Liver (tissue), 9 donors: ENCODE measurements around the gene SPAST. TPM values are rescaled to one million over a fixed set of nuclear protein-coding genes. Genes with fewer than 3 reads are reported as not detected.
"Not testable (repeated sequence)": the region's sequence is repeated elsewhere in the genome, so short reads cannot be mapped to it uniquely, and the experiment has no call there.

Experiments
- DNase-seq: peaks from one replicate; pipeline ENCODE4 v3.0.0-alpha.2; 2017; ENCODE audit warnings: low spot score
- H3K27ac ChIP-seq, 2 donors: one replicate each; pipeline ENCODE4 v1.7.0; 2013; ENCODE audit warnings: inconsistent platforms in 2 of 2, low read length in 2 of 2, control low read depth in 1 of 2, low read depth in 1 of 2, mild to moderate bottlenecking in 1 of 2
- H3K27me3 ChIP-seq, 4 donors: one replicate each; pipeline versions ENCODE4 v1.6.1 to v1.7.0; 2013; ENCODE audit warnings: low read length in 3 of 4, inconsistent platforms in 1 of 4, mild to moderate bottlenecking in 1 of 4, moderate library complexity in 1 of 4; ENCODE audit not compliant: control insufficient read depth in 4 of 4, insufficient read depth in 4 of 4
- H3K36me3 ChIP-seq, 4 donors: one replicate each; pipeline versions ENCODE4 v1.6.1 to v1.7.0; 2013; ENCODE audit warnings: low read length in 3 of 4, mild to moderate bottlenecking in 3 of 4, low read depth in 1 of 4, moderate library complexity in 1 of 4; ENCODE audit not compliant: control insufficient read depth in 4 of 4, insufficient read depth in 3 of 4
- H3K4me1 ChIP-seq, 4 donors: one replicate each; pipeline versions ENCODE4 v1.6.1 to v1.7.0; 2013; ENCODE audit warnings: low read length in 3 of 4, mild to moderate bottlenecking in 3 of 4, moderate library complexity in 1 of 4; ENCODE audit not compliant: control insufficient read depth in 4 of 4, insufficient read depth in 4 of 4
- H3K4me3 ChIP-seq, 3 donors: one replicate each; pipeline versions ENCODE4 v1.6.1 to v1.7.0; 2013; ENCODE audit warnings: low read length in 3 of 3, control low read depth in 1 of 3, low read depth in 1 of 3, mild to moderate bottlenecking in 1 of 3
- H3K9ac ChIP-seq, 2 donors: one replicate each; pipeline ENCODE4 v1.7.0; 2013; ENCODE audit warnings: low read length in 2 of 2, mild to moderate bottlenecking in 2 of 2, moderate library complexity in 2 of 2, control low read depth in 1 of 2, low read depth in 1 of 2
- H3K9me3 ChIP-seq, 4 donors: one replicate each; pipeline versions ENCODE4 v1.6.1 to v1.7.0; 2013; ENCODE audit warnings: low read length in 3 of 4; ENCODE audit not compliant: control insufficient read depth in 4 of 4
- CTCF ChIP-seq: fragments of 150-350 bp; IDR thresholded peaks from 2 replicates; pipeline ENCODE4 v1.5.1; 2017; ENCODE audit warnings: improper control_type of control experiment, low read depth, low read length; ENCODE audit not compliant: missing input control
- EGR1 ChIP-seq, 2 donors: IDR thresholded peaks; 2 replicates each; pipeline ENCODE4 v1.6.1; 2016 to 2018; ENCODE audit warnings: antibody characterized with exemption in 2 of 2, low read depth in 2 of 2
- FOXA1 ChIP-seq: IDR thresholded peaks from 2 replicates; pipeline ENCODE4 v1.6.1; 2016; ENCODE audit warnings: antibody characterized with exemption
- FOXA2 ChIP-seq: IDR thresholded peaks from 2 replicates; pipeline ENCODE4 v1.6.1; 2016; ENCODE audit warnings: antibody characterized with exemption
- GABPA ChIP-seq, 2 donors: IDR thresholded peaks in 1 of 2; conservative IDR thresholded peaks in 1 of 2; 2 replicates each; pipeline ENCODE4 v1.6.1; 2016; ENCODE audit warnings: antibody characterized with exemption in 2 of 2, mild to moderate bottlenecking in 1 of 2, moderate library complexity in 1 of 2
- HNF4A ChIP-seq, 2 donors: conservative IDR thresholded peaks; 2 replicates each; pipeline ENCODE4 v1.6.1; 2016; ENCODE audit warnings: antibody characterized with exemption in 2 of 2, mild to moderate bottlenecking in 2 of 2
- MAX ChIP-seq: IDR thresholded peaks from 2 replicates; pipeline ENCODE4 v1.6.1; 2016; ENCODE audit warnings: antibody characterized with exemption
- NR2F2 ChIP-seq: IDR thresholded peaks from 2 replicates; pipeline ENCODE4 v1.6.1; 2016; ENCODE audit warnings: antibody characterized with exemption
- RAD21 ChIP-seq, 2 donors: IDR thresholded peaks; 2 replicates each; pipeline ENCODE4 v1.6.1; 2016; ENCODE audit warnings: antibody characterized with exemption in 2 of 2, mild to moderate bottlenecking in 2 of 2
- REST ChIP-seq: IDR thresholded peaks from 2 replicates; pipeline ENCODE4 v1.6.1; 2016; ENCODE audit warnings: antibody characterized with exemption, mild to moderate bottlenecking
- SP1 ChIP-seq: IDR thresholded peaks from 2 replicates; pipeline ENCODE4 v1.6.1; 2018; ENCODE audit warnings: antibody characterized with exemption, mild to moderate bottlenecking
- TAF1 ChIP-seq: conservative IDR thresholded peaks from 2 replicates; pipeline ENCODE4 v1.6.1; 2016; ENCODE audit warnings: antibody characterized with exemption, mild to moderate bottlenecking
- YY1 ChIP-seq: IDR thresholded peaks from 2 replicates; pipeline ENCODE4 v1.6.1; 2016; ENCODE audit warnings: antibody characterized with exemption, mild to moderate bottlenecking
- ZBTB33 ChIP-seq: IDR thresholded peaks from 2 replicates; pipeline ENCODE4 v1.6.1; 2016; ENCODE audit warnings: antibody characterized with exemption
- WGBS: extraction: QIAGEN DNeasy Blood & Tissue Kit; methylation state at CpG from one replicate; pipeline ENCODE4 v1.1.7; 2013; 5-methylcytosine and 5-hydroxymethylcytosine counted together
- polyA plus RNA-seq, 2 donors: library from polyadenylated mRNA; stranded (reverse) in 1 of 2; unstranded in 1 of 2; fragments of 200-250 nt in 1 of 2; fragments of >200 nt in 1 of 2; fragmentation: Nextera tagmentation in 1 of 2; extraction: Ambion mirVana in 1 of 2; gene quantifications; one replicate each; pipeline versions ENCODE4 v1.2.1 to v1.2.3, GENCODE V29; 2013 to 2015
- total RNA-seq, 2 donors: library from RNA; depleted of rRNA; stranded (reverse); fragments of >200 nt; gene quantifications; one replicate each; pipeline ENCODE4 v1.2.3, GENCODE V29; 2014
- donor health status: healthy.
- donor health status: healthy.
- donor health status: healthy.
- donor health status: healthy.
- donor health status: healthy.

SPAST gene
- total and polyA plus RNA-seq, 4 donors = 3.2 to 16.8 (median 7.7) TPM

GRCh38 chr2:32034198-32034887 is 29.0 kb upstream of the SPAST start:
- H3K9ac ChIP-seq, DNase-seq, H3K27ac ChIP-seq, H3K4me1 ChIP-seq, H3K27me3 ChIP-seq, H3K4me3 ChIP-seq, H3K36me3 ChIP-seq, H3K9me3 ChIP-seq: not testable (repeated sequence)
- WGBS = 93% methylated on average over 8 of the region's 8 CpGs

- under 1% methylated on average over 43 of the region's 43 CpGs for WGBS
- peak within 1 kb of the TSS; percentile 87 to 92 (median 87) for H3K4me3 ChIP-seq
- peak; percentile 2 for TF ChIP-seq CTCF
- TF ChIP-seq TAF1 = peak; percentile 83
- TF ChIP-seq EGR1 (IDR thresholded peaks at IDR 0.05; ENCODE audit: low read depth in 2 of 2) = no peak
- TF ChIP-seq FOXA2 = no peak
- TF ChIP-seq SP1 = no peak
- peak; percentile 53 for TF ChIP-seq MAX
- TF ChIP-seq ZBTB33 = peak; percentile 46
- TF ChIP-seq GABPA (IDR thresholded peaks at IDR 0.05 in 1 of 2, conservative IDR thresholded peaks at IDR 0.05 in 1 of 2) = peak in 1 of 2 donors; percentile 58
- peak; percentile 79 for TF ChIP-seq YY1
- peak; percentile 42 to 62 for TF ChIP-seq RAD21 (IDR thresholded peaks at IDR 0.05)
- TF ChIP-seq REST = peak; percentile 49
- TF ChIP-seq FOXA1 = no peak
- TF ChIP-seq NR2F2 = no peak
- TF ChIP-seq HNF4A (conservative IDR thresholded peaks at IDR 0.05) = no peak
- H3K27me3 ChIP-seq = no peaks in the 10 kb centered on the region
- H3K4me1 ChIP-seq = peaks cover 7 to 10% (median 9%) of the 10 kb centered on the region in 4 donors
- H3K27ac ChIP-seq = peak within 1 kb of the TSS; percentile 65 to 78
- peaks cover 0 to 5% (median 0%) of the 10 kb centered on the region in 4 donors for H3K36me3 ChIP-seq
- peak within 1 kb of the TSS; percentile 33 to 62 for H3K9ac ChIP-seq
- H3K9me3 ChIP-seq = no peaks in the 10 kb centered on the region
- DNase-seq = peak; percentile 91
Measured at GRCh38 chr2:32039447-32040219, 23.7 kb upstream of the SPAST start, which contains the start of gene DPY30. DPY30 (minus strand) TSS chr2:32039805; CDS start chr2:32039456, 349 bp downstream.
